ENCODE data around the gene VAV1.
"Not testable (repeated sequence)": the region's sequence is repeated elsewhere in the genome, so short reads cannot be mapped to it uniquely, and the experiment has no call there.

Gene VAV1

DNA sequence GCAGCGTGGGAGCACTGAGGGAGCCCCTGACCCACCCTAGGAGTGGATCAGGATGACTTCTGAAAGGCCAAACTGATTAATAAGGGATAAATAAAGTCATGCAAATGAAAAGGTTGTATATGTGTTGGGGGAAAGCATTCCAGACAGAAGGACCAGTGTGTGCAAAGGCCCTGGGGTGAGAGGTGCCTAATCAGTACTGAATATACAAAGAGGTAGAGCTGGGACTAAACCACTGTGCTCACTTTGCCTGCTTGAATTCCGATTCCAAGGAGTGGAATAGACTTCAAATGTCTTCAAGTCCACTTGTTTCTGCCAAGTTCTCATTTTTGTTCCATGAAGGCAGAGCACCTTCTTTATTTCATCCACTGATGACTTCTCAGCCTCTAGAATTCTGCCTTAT is 82.2 kb downstream of the VAV1 start:
- no peak for DNase-seq

- DNase-seq = no peak
These were observed 84.4 kb downstream of the VAV1 start for GRCh38 chr19:6856749-6857372.

DNA sequence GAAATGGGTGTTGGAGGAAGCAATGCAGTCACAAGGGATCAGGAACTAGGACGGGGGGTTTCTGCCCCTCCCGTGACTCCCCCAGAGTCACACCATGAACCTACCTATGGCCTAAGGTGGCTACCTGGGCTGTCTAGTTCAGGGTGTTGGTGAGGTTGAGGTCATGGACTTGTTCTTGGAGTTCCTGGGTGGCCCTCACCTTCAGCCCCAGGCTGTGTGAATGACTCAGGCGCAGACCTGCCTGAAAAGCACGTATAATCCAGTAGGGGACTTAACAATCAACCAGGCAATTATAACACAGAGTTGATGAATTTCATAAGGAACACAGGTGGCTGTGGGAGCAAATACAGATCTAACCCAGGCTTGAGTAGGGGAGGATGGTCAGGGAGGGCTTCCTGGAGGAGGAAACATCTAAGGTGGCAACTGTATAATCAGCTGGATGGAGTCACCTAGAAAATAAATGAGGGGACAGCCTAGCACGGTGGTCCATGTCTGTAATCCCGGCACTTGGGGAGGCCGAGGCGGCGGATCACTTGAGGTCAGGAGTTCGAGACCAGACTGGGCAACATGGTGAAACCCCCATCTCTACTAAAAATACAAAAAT is 89.3 kb downstream of the VAV1 start:
- no peak for DNase-seq

DNA sequence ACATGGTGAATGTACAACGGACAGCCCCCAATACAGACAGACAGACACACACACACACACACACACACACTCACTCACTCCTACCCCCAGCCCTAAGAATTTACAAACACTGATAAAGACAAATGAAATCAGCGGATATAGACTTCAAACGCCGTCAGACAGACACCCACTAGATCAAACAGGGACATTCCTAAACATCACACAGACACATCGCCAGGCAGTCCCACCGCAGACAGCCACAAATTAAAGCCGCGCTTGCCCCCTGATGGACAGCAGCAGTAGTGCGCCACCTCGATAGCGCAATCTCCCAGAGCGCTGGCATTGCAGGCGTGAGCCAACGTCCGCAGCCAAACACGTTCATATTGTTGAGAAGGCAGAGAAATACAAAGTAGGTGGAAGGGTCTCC is 90.2 kb downstream of the VAV1 start:
- peak; percentile 93 to 95 for DNase-seq

- no peak for DNase-seq
These were observed 91.9 kb downstream of the VAV1 start for GRCh38 chr19:6864325-6864940.

- DNase-seq = no peak
These were observed 93.3 kb downstream of the VAV1 start for GRCh38 chr19:6865849-6866248.

DNA sequence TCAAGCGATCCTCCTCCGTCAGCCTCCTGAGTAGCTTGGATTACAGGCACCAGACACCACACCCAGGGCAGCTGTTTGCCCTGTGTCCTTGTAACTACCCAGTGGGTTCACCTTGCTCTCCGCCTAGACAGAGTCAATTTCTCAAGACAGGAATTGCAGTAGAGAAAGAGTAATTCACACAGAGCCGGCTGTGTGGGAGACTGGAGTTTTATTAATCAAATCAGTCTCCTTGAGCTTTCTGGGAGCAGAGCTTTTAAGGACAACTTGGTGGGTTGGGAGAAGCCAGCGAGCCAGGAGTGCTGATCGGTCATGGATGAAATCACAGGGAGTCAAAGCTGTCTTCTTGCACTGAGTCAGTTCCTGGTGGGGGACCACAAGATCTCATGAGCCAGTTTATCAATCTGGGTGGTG is 94.2 kb downstream of the VAV1 start:
- no peak for DNase-seq

- DNase-seq = no peak
These were observed 95.8 kb downstream of the VAV1 start for GRCh38 chr19:6868351-6868750.

DNA sequence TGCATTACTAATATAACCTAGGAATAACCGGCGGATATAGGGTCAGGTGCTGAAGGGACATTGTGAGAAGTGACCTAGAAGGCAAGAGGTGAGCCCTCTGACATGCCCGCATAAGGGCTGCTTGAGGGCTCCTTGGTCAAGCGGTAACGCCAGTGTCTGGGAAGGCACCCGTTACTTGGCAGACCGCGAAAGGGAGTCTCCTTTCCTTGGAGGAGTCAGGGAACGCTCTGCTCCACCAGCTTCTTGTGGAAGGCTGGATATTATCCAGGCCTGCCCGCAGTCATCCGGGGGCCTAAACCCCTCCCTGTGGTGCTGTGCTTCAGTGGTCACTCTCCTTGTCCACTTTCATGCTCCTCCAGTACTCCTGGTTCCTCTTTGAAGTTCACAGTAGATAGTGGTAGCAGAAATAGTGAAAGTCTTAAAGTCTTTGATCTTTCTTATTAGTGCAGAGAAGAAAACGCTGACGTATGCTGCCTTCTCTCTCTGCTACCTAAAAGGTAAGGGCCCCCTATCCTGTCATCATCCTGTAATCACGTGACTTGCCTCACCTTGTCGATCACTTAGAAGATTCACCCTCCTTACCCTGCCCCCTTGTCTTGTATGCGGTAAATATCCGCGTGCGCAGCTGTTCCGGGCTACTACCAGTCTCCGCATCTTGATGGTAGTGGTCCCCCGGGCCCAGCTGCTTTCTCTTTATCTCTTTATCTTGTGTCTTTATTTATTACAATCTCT is 96.8 kb downstream of the VAV1 start:
- not testable (repeated sequence) for DNase-seq

GRCh38 chr19:6873708-6874431 is 101.4 kb downstream of the VAV1 start:
- DNase-seq = no peak

DNA sequence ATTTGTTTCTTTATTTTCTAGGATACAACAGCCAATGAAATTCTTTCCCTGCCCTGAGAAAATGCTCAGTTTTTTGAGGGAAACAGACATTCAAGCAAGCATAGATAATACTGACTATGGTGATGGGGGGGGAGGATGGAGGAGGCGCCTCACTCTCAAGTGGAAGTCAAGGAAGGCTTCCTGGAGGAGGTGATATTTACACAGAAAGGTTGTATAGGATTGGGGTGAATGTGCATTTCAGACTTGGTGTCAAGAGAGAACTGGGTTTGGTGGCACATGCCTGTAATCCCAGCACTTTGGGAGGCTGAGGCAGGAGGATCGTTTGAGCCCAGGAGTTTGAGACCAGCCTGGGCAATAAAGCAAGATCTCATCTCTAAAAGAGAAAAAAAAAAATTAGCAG is 102.7 kb downstream of the VAV1 start:
- no peak for DNase-seq

DNA sequence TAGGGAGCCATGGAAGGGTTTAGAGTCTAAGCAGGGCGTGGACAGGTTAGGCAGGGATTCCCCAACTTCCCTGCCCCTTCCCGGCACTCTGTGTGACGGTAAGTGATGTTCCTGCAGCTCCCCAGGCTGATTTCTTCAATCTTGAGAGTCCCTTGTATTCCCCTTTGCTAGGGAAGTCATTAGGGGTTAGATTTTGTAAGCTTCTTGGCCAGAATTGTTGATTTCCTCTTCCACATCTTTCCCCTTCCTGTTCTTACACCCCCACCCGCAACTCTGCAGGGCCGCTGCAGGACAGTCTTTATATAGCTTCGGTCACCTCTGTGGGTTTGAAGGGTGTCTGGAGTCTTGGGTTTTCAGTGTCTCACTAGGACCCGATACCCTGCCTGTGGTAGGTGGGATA is 104.2 kb downstream of the VAV1 start:
- peak in 1 of 2 donors; percentile 20 for DNase-seq

- DNase-seq = no peak
These were observed 105.3 kb downstream of the VAV1 start for GRCh38 chr19:6877766-6878165.

DNA sequence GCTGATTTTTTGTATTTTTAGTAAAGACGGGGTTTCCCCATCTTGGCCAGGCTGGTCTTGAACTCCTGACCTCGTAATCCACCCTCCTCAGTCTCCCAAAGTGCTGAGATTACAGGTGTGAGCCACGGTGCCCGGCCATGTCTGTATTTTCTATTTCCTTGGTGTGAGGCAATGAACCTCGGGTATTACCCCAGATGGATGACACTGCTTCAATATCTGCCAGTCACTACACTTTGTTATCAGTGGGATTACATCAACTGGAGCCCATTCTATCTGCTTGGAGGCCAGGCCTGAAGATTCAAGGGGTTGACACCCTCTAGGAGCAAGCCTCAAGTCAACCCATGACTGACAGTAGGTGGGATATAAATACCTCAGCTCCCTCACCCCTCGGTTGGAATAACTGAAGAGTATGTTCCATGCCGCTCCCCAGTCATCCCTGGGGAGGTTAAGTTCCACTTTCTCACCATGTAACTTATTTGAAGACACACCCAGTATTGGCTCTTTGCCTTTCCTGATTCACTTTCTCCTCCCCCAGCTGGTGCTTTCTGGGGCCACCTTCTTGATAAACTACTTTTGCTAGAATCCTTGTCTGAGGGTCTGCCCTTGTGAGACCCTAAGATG is 113.9 kb downstream of the VAV1 start:
- DNase-seq = no peak

DNA sequence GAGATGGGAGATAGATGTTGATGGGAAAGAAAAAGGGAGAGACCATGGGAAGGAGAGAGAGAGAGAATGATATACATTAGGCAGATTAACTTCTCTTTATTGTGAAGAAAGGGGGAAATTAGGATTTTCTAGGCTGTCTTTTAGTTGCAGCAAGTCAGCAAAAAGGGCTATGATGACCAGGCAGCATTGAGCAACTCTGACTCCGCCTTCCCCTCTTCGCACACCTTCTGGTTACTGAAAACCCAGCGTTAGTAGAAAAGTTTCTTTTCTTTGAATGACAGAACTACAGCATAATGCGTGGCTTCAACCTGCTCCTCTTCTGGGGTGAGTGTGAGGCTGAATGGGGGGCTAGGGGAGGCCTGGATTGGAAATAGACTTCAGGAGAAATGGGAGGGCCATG is 114.8 kb downstream of the VAV1 start, which contains the start of gene ADGRE1:
Gene ADGRE1, plus strand, starts transcription at position 264 of the 400 bp plus-strand sequence. Its CDS starts 30 bp downstream, at position 294.
- peak in 1 of 2 donors; percentile 39 for DNase-seq

GRCh38 chr19:6888967-6889366 is 116.5 kb downstream of the VAV1 start:
- DNase-seq = no peak

- peak in 1 of 2 donors; percentile 35 for DNase-seq
These were observed 117.9 kb downstream of the VAV1 start for GRCh38 chr19:6890401-6890913.

DNA sequence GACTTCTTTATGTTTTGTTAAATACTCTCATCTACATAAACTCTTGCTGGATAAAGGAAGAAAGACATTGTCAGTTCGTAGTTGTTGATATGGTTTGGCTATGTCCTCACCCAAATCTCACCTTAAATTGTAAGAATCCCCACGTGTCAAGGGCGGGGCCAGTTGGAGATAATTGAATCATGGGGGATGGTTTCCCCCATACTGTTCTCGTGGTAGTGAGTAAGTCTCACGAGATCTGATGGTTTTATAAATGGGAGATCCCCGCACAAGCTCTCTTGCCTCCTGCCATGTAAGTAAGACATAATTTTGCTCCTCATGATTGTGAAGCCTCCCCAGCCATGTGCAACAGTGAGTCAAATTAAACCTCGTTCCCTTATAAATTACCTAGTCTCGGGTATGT is 118.4 kb downstream of the VAV1 start:
- DNase-seq = peak; percentile 34 to 48

DNA sequence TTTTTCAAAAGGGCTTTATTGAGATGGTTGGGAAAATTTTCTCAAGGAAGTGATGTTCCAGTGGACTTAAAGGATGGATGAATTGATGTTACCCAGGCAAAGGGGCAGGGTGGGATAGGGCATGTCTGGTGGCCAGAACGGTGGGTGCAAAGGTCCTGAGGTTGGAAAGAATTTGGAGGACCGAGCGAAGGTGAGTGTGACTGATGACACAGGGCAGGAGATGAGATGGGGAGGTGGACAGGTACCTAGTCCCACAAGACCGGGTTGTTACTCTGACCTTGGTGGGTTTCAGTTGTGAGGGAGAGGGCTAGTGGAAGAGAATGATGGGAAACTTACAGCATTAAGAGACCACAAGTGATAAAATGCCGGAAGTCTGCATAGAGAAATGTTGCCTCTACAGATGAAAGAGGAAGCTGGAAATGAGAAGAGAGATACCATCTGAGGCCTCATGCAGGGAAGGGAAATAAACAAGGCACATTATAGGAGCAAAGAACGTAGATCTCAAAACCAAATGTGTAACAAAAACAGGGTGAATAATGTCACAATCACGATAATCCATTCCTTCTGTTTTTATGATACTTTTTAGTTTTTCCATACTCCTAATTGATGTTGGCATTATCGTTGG is 119.4 kb downstream of the VAV1 start:
- peak in 1 of 2 donors; percentile 34 for DNase-seq

GRCh38 chr19:6894313-6894712 is 121.8 kb downstream of the VAV1 start:
- no peak for DNase-seq

DNA sequence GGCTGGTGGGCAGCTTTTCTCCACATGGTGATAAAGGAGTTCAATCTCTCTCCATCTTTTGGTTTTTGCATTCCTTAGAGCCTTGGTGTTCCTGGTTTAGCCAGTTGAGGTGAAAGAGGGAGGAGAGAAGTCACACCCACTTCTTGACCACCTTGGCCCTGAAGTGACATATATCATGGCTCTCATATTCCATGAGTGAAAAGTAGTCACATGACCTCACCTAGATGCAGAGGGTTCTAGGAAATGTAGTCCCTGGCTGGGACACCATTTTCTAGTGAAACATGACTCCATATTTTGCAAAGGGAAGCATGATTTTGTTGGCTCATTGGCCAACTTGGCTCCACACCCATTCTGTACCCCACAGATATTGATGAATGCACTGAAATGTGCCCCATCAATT is 130.9 kb downstream of the VAV1 start:
- no peak for DNase-seq

DNA sequence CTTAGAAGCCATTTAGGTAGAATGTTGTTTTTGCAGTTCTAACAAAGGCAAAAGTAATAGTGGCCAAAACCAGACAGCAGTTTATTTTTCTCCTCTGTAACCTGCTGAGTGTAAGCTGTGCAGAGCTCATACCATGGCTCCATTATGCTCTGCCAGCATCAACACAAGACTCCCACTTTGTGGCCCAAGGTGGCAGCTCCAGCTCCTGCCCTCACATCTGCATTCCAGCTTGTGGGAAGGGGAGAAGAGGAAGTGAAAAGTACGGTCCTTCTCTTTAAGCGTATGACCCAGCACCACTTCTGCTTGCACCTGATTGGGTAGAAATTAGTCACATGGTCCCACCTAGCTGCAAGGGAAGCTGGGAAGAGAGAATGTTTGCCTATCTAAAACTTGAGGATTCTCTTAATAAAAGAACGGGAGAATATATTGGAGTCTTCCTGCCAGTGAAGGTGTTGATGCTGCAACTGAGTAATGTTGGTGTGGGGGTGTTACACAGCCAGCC is 134.1 kb downstream of the VAV1 start:
- no peak for DNase-seq
